Fibroblast of pulmonary artery (primary cell): ENCODE results near the gene CEACAM3.

Experiments
- DNase-seq: peaks from one replicate; pipeline ENCODE4 v3.0.0-alpha.2; 2010; ENCODE audit warnings: low read depth
- H3K4me3 ChIP-seq: replicated peaks from 2 replicates; pipeline ENCODE4 v1.5.1; 2011; ENCODE audit warnings: low read depth, mild to moderate bottlenecking, control low read depth, low read length, moderate library complexity
- CTCF ChIP-seq: IDR thresholded peaks from 2 replicates; pipeline ENCODE4 v1.5.1; 2011; ENCODE audit warnings: mild to moderate bottlenecking, control low read depth, low read length, inconsistent platforms; ENCODE audit errors: missing control alignments

CEACAM3 gene

GRCh38 chr19:41816761-41817160 is 20.4 kb downstream of the CEACAM3 start:
- no peak for TF ChIP-seq CTCF
- DNase-seq = no peak

GRCh38 chr19:41821003-41821735 is 24.8 kb downstream of the CEACAM3 start:
- DNase-seq = peak; percentile 41
- TF ChIP-seq CTCF = peak; percentile 61
- no peak overlapping the region for H3K4me3 ChIP-seq

More at GRCh38 chr19:41816761-41817160, 20.4 kb downstream of the CEACAM3 start:
- H3K4me3 ChIP-seq = no peak overlapping the region

- DNase-seq = no peak
- no peak overlapping the region for H3K4me3 ChIP-seq
- no peak for TF ChIP-seq CTCF
These were observed 41.8 kb downstream of the CEACAM3 start for GRCh38 chr19:41837981-41838708.

GRCh38 chr19:41839211-41839610 is 42.8 kb downstream of the CEACAM3 start:
- no peak for TF ChIP-seq CTCF
- no peak for DNase-seq
- no peak overlapping the region for H3K4me3 ChIP-seq

GRCh38 chr19:41843371-41843770 is 47.0 kb downstream of the CEACAM3 start:
- DNase-seq = no peak
- H3K4me3 ChIP-seq = no peak overlapping the region
- TF ChIP-seq CTCF = no peak

- H3K4me3 ChIP-seq = no peak within 1 kb of the TSS
- TF ChIP-seq CTCF = no peak
- DNase-seq = no peak
These were observed 48.2 kb downstream of the CEACAM3 start, which contains the start of gene LYPD4 for GRCh38 chr19:41844601-41845000. Gene LYPD4 (minus strand): TSS chr19:41844683. CDS start chr19:41839285, 5,398 bp downstream.

- TF ChIP-seq CTCF = no peak
- DNase-seq = no peak
- H3K4me3 ChIP-seq = no peak within 1 kb of the TSS
These were observed 48.4 kb downstream of the CEACAM3 start, which contains the start of gene DMRTC2 for GRCh38 chr19:41845001-41845050. Gene DMRTC2 (plus strand): TSS chr19:41845042. CDS start chr19:41847429, 2,387 bp downstream.
